ENCODE data around the gene SELE.

DNA sequence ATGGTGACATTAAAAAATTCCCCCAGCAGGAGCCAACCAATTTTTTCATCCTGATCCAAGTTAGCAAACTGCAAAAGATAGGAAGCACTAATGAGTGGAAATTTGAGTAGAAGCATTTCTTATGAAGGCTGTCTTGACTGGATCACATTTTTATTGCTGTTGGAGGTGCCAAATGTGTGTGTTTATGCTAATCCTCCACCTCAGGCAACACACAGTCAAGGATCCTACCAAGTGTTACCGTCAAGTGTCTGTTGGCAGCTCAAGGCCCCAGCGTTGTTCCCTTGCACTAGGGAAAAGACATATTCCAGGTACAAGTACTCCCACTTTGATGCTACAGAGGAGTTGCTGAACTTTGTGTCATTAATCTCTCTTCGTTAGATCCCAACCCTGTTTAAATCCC lies 42.6 kb upstream of the SELE start:
- TF ChIP-seq CTCF (IDR thresholded peaks at IDR 0.05) (no peak), EP300 (IDR thresholded peaks at IDR 0.05) (no peak), POLR2A (IDR thresholded peaks at IDR 0.05) (no peak)

All from ovary (tissue), 3 donors.